ENCODE results near the gene PPCDC.
"Not testable (repeated sequence)": the region's sequence is repeated elsewhere in the genome, so short reads cannot be mapped to it uniquely, and the experiment has no call there.

The PPCDC gene

DNA sequence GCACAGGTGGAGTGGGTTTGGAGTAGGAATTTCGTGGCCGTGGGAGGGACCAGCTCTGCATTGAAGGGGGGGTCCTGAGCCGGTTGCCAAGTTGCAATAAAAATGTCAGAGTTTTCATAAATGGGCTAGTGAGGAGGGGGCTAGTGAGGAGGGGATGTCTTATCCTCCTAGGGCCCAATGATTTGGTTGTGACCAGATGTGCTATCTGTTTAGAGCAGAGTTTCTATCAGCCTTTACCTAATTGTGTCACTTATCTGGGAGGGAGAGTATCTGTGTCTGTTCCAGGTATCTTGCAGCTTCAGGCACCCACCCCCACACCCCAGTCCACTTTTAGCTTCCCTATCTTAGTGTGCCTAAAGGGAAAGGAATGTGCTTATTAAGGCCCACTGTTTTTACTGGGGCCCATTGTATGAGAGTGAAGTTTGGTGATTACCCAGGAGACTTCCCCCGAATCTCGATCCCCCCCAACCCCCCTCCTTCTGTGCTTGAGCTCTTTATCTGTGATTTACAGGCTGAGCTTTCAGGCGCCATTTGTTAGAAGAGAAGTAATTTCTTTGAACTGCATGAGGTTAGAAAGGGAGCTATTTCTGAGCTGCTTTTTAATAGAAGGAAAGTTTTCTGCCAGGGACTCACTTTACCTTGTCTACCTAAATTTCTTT lies 42.6 kb downstream of the PPCDC start:
- DNase-seq (ENCODE audit: low read depth in 3 of 3, low spot score in 1 of 3): no peak

DNA sequence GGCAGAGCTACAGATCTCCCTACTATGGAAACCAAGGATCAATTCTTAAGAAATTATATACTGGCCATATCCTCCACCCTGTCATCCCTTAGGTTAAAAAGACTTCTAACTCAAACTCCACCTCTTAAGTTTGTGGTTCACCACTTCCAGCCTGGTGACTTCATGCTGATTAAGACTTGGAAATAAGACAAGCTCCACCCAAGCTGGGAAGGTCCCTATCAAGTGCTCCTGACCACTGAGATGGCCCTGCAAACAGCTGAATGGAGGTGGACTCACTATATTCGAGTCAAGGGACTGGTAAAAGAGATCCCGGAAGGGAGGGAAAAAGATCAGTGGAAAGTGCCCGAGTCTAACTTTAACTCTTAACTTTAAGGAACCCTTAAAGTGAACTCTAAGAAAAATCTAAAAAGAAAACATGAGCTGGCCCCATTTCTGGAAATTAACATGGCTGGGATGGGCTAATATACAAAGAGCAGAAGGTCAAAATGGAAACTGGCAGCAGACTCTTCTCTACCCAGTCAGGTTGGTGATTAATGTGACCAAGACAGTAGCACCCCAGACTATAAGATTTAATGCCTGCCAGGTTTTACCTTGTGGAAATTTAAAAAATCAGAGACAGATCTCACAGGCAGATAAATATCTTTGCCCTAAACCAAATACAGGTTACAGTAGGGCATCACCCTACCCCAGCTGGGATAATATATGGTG lies 43.9 kb downstream of the PPCDC start:
- no peak for DNase-seq (ENCODE audit: low read depth in 3 of 3, low spot score in 1 of 3)

DNA sequence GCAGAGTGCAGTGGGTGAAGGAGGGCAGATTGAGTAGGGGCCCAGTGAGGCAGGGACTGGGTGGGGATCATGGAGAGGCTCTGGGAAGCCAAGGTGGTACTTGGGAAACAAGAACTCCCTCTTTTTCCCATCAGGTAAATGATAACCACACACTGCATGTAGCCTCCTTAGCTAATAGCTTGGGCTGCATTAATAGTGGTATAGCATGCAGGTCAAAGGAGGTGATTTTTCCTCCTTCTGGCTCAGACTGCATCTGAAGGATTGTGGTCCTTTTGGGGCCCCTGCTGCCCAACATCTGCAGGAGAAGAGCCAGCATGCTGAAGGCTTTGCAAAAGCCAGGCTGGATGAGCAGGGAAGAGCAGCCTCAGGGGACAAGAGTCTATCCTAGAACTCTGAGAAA lies 45.4 kb downstream of the PPCDC start:
- DNase-seq (ENCODE audit: low read depth in 3 of 3, low spot score in 1 of 3): no peak

DNA sequence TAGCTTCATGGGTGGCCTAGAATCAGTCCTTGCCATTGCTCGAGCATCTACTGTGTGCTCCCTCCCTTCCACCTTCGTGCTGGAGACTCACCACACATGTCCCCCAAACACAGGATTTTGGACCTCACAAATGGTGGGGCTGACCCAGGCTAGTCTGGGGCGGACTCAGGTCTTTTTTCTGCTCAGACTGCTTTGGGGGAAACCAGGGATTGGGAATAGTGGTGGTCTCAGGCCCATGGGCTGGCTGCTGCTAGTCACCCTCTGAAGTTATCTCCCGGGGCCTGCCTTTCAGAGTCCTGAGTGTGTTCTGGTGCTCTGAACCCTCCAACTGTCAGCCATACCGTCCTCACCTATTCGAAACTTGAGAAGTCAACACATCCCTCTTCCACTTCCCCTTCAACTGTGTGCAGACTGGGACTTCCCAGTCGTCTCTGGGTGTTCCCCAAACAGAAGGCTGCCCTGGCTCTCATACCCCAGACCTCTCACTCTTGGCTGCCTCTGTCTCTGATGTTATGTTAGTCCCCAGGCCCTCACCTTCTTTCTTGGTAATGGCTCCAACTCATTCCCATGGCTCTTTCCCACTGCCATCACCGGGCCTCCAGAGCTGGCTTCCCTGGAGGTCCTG lies 46.0 kb downstream of the PPCDC start:
- DNase-seq (ENCODE audit: low read depth in 3 of 3, low spot score in 1 of 3): no peak

DNA sequence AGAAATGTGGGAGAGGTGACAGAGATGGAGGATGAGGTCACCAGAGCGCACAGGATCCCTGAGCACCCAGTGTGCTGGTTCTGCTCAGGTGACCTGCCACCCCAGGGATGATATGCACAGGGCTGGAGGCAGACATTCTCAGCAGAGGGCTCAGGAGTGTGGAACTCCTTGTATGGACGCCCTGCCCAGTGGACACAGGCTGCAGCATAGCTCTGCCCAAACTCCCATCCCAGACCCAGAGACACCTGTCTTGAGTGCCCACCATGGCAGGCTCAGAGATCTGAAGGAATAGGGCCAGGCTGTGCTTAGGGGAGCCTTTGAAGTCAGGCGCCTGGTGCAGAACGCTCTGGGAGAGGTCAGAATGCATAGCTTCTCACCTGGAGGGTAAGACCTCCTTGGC lies 47.3 kb downstream of the PPCDC start:
- no peak for DNase-seq (ENCODE audit: low read depth in 3 of 3, low spot score in 1 of 3)

DNA sequence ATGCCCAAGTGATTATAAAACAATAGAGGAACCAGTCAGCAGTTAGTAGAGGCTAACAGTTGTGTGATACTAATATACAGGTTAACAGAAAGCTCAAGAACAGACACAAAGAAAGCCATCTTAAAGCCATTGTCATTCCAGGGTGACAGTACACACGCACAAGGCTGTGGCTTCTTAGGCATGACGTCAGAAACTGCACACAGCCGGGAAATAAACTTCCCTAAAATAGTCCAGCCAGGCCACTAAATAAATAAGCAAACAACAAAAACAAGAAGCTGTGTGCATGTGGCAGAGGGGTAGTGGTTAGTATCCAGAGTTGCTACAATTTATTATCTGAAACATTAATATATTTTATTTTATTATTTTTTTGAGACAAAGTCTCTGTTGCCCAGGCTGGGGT lies 49.8 kb downstream of the PPCDC start:
- DNase-seq (ENCODE audit: low read depth in 3 of 3, low spot score in 1 of 3): no peak

DNA sequence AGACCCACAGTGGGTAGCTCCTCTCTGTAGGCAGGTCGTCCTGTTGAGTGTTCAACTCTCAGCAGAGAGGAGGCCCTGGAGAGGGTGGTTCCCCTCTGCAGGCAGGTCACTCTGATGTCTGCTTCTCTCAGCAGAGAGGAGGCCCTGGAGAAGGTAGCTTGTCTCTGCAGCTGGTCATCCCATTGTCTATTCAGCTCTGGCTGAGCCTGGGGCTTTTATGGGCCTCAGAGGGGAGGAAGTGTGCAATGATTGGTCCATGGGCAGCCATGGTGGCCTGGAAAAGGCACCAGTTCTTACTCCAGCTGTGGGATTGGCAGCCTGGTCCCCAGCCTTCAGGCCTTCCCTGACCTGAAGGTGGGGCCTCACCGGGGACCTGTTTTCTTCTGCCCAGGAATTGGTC lies 52.9 kb downstream of the PPCDC start:
- DNase-seq (ENCODE audit: low read depth in 3 of 3, low spot score in 1 of 3): no peak

DNA sequence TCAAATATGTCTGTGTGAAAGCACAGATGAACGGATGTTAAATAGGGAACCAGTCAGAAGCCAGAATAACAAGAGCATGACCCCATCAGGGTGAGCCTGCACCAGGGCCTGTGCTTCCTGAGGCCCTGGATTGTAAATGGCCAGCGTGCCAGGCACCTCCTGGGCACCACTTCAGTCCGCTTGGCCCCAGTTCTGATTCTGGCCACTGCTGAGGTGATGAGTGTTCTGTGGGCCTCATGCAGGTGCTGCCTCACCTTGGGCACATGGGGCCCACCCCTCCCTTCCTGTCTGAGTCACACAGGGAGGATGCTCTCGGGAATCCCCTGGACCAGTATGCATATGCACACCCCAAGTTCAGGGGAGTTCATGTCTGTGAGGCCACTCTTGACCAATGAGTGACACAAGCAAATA lies 54.2 kb downstream of the PPCDC start:
- not testable (repeated sequence) for DNase-seq (ENCODE audit: low read depth in 3 of 3, low spot score in 1 of 3)

DNA sequence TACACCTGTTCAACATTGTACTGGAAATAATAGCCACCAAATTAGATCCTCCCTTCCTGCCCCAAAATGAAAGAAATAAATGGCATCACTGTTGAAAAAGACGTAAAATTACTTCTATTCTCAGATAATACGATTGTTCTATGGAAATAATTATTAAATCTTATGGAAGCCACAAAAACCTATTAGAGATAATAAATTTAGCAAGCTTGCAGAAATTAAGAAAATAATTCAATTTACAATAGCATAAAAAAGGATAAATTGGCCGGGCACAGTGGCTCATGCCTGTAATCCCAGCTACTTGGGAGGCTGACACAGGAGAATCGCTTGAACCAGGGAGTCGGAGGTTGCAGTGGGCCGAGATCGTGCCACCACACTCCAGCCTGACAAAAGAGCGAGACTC lies 57.8 kb downstream of the PPCDC start:
- DNase-seq (ENCODE audit: low read depth in 3 of 3, low spot score in 1 of 3): no peak

DNA sequence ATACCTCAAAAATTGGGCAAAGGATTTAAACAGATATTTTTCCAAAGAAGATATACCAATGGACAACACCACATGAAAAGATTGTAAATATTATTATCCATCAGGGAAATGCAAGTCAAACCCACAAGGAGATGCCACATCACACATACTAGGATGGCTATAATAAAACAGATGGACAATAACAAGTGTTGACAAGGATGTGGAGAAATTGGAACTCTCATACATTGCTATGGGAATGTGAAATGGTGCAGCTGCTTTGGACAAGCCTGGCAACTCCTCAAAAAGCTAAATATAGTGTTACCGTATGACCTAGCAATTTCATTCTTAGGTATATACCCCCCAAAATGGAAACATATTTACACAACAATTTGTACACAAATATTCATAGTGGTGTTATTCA lies 59.3 kb downstream of the PPCDC start:
- no peak for DNase-seq (ENCODE audit: low read depth in 3 of 3, low spot score in 1 of 3)

DNA sequence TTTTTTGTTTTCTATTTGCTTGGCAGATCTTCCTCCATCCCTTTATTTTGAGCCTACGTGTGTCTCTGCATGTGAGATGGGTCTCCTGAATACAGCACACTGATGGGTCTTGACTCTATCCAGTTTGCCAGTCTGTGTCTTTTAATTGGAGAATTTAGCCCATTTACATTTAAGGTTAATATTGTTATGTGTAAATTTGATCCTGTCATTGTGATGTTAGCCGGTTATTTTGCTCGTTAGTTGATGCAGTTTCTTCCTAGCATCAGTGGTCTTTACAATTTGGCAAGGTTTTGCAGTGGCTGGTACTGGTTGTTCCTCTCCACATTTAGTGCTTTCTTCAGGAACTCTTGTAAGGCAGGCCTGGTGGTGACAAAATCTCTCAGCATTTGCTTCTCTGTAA lies 62.3 kb downstream of the PPCDC start:
- DNase-seq (ENCODE audit: low read depth in 3 of 3, low spot score in 1 of 3): not testable (repeated sequence)

DNA sequence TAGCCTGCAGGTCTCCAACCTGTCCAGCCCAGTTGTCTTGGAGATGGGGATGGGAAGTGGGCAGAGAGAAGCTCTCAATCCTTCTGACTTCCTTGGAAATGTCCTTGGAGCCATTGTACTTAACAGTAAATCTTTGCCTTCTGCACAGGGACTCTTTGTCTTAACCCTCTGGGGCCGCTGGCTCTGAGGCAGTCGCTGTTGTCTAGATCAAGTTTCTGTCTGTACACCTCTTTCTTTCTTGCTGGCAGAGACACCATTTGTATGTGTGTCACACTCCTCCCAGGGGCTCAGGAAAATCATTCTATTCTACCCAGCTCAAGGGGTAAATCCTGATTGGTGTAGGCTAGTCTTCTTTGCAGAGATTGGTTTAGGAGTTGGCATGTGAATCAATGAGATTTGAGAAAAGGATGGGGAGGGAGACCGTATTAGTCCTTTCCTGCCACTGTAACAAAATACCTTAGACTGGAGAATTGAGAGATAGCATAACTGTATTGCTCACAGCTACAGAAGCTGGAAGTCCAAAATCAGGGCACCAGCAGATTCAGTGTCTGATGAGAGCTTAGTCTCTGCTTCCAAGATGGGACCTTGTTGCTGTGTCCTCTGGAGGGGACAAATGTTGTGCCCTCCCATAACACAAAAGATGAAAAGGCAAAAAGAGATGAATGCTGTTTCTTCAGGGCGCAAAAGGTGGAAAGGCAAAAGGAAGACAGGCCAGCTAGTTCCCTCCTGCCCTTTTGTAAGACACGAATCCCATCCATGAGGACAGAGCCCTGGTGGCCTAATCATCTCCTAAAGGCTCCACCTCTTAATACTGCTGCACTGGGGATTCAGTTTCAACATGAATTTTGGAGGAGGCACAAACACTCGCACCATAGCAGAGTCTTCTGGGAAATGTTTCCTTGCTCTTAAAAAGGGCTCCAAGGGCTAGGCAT lies 66.3 kb downstream of the PPCDC start:
- DNase-seq (ENCODE audit: low read depth in 3 of 3, low spot score in 1 of 3): no peak

DNA sequence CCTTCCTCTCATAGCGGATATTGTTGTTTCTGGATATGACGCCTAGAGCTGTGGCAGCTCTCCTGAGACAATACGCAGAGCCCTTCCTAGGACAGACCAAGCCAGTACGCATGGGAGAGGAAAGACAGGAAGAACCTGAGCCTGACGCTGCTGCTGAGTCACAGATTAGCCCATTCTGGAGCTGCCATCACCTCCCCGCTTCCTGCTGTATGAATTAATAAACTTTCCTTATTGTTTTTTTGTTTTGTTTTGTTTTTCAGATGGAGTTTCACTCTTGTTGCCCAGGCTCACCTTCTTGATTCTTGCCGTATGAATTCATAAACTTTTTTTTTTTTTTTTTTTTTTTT lies 67.0 kb downstream of the PPCDC start:
- no peak for DNase-seq (ENCODE audit: low read depth in 3 of 3, low spot score in 1 of 3)

DNA sequence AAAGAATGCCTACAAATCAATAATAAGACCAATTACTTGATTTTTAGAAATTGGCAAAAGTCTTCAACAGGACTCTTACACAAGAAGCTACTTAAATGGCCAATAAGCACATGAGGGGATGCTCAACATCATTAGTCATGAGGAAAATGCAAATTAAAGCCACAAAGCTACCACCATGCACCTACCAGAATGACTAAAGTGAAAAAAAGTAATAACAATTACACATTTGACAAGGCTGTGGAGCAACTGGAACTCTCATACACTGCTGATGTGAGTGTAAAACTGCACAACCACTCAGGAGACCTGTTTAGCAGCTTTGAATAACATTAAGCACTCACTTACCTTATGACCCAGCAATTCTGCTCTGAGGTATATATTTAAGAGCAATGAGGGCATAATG lies 68.4 kb downstream of the PPCDC start:
- DNase-seq (ENCODE audit: low read depth in 3 of 3, low spot score in 1 of 3): no peak

DNA sequence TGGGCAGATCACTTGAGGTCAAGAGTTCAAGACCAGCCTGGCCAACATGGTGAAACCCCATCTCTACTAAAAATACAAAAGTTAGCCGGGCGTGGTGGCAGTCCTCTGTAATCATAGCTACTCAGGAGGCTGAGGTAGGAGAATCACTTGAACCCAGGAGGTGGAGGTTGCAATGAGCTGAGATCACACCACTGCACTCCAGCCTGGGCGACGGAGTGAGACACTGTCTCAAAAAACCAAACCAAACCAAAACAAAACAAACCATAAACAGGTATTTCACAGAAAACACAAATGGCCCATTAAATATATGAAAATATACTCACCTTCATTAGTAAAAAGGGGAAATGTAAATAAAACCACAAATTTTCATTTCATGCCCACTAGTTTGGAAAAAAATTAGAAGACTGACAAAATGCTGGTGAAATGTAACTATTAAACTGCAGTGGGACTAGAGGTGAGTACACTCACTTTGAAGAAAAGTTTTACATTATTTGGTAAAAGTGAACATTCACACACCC lies 71.6 kb downstream of the PPCDC start:
- not testable (repeated sequence) for DNase-seq (ENCODE audit: low read depth in 3 of 3, low spot score in 1 of 3)

DNA sequence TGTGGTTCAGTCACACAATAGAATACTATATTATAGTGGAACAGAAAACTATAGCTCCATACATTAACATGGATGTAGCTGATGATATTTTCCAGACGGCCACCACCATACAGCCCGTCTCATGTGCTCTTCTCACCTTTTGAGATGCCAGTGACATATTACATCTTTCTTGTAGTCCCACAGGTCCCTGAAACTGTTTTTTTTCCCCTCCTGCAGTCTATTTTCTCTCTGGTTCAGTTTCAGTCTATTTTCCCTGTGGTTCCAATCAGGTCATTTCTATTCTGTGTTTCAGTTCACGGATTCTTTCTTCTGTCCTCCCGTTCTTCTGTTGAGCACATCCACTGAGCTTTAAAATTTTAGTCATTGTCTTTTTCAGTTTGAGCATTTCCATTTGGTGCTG lies 72.2 kb downstream of the PPCDC start:
- no peak for DNase-seq (ENCODE audit: low read depth in 3 of 3, low spot score in 1 of 3)

DNA sequence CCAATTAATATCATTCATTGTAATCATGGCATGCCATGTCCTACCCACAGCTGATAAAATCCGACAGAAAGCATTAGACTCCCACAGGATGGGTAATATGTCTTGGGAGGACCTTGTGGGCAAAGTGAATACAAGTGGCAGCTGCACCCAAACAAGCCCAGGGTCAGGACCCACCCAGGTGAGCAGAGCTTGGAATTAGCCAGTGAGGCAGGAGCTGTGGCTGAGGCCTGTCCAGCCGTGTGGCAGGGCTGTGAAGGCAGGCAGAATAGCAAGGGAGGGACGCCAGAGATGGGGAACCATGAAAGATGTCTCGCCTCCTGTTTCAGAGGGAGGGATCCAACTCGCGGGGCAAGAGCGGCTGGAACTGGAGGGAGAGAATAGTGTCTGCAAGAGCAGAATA lies 74.5 kb downstream of the PPCDC start:
- no peak for DNase-seq (ENCODE audit: low read depth in 3 of 3, low spot score in 1 of 3)

DNA sequence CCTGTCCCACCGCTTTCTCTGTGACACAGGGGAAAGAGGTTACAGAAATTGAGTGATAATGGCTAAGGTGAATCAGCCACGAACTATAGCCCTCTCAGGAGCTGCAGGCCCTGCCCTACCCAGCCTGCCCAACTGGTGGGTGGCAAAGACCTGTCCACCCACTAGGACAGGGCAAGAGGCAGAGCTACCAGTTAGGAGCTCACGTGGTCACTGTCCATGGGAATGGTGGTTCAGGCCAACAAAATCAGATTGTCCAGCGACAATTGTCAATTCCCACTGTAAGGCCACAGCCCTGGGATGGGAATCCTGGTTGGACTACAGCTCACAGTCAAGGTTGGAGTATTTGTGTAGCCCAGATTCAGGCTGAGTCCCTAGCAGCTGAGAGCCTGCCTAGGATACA lies 75.0 kb downstream of the PPCDC start:
- no peak for DNase-seq (ENCODE audit: low read depth in 3 of 3, low spot score in 1 of 3)

Data from stimulated activated CD4-positive, alpha-beta T cell treated with anti-CD3 and anti-CD28 coated beads, TNF-alpha, amount 100 ng/mL, for 1 hour (primary cell).